Measurements from ENCODE around the gene TOLLIP. TPM values are rescaled to one million over a fixed set of nuclear protein-coding genes. Genes with fewer than 3 reads are reported as not detected.

TOLLIP gene
- total RNA-seq, 1 donor from 2014 or later = 71.1 TPM

- intact Hi-C loops (cut with DNase I) = no loop called here
- no peak overlapping the region for H3K4me3 ChIP-seq
- no peaks in the 10 kb centered on the region for H3K9me3 ChIP-seq
- no peak overlapping the region for H3K27ac ChIP-seq
- no peak for TF ChIP-seq CTCF (IDR thresholded peaks at IDR 0.05)
- no peak for ATAC-seq
- H3K36me3 ChIP-seq = peaks cover 80% of the 10 kb centered on the region
- H3K27me3 ChIP-seq = no peaks in the 10 kb centered on the region
- no peaks in the 10 kb centered on the region for H3K4me1 ChIP-seq
- DNase-seq = peak; percentile 50
Measured at GRCh38 chr11:1288426-1289151, 20.8 kb downstream of the TOLLIP start.

- Histone ChIP-seq H3K9me3 (no peaks in the 10 kb centered on the region), H3K4me3 (no peak overlapping the region), H3K27ac (no peak overlapping the region), H3K27me3 (no peaks in the 10 kb centered on the region), H3K4me1 (no peaks in the 10 kb centered on the region), H3K36me3 (peaks cover 80% of the 10 kb centered on the region)
- intact Hi-C loops (cut with DNase I) = no loop called here
- ATAC-seq (no peak), DNase-seq (no peak)
- TF ChIP-seq CTCF (IDR thresholded peaks at IDR 0.05) = no peak
Measured at GRCh38 chr11:1287928-1288327, 21.5 kb downstream of the TOLLIP start.

- ATAC-seq (no peak), DNase-seq (no peak)
- Histone ChIP-seq H3K4me1 (peaks cover 8% of the 10 kb centered on the region), H3K9me3 (no peaks in the 10 kb centered on the region), H3K27me3 (no peaks in the 10 kb centered on the region), H3K36me3 (peaks cover 90% of the 10 kb centered on the region), H3K4me3 (no peak overlapping the region), H3K27ac (no peak overlapping the region)
- intact Hi-C loops (cut with DNase I) = no loop called here
- TF ChIP-seq CTCF (IDR thresholded peaks at IDR 0.05) = no peak
Measured at GRCh38 chr11:1285876-1286275, 23.6 kb downstream of the TOLLIP start.

- Histone ChIP-seq H3K27ac (no peak overlapping the region), H3K4me3 (no peak overlapping the region), H3K36me3 (peaks cover 90% of the 10 kb centered on the region), H3K4me1 (peaks cover 8% of the 10 kb centered on the region), H3K27me3 (no peaks in the 10 kb centered on the region), H3K9me3 (no peaks in the 10 kb centered on the region)
- no peak for TF ChIP-seq CTCF (IDR thresholded peaks at IDR 0.05)
- ATAC-seq (no peak), DNase-seq (no peak)
- intact Hi-C loops (cut with DNase I) = no loop called here
Measured at GRCh38 chr11:1285316-1285744, 24.1 kb downstream of the TOLLIP start.

- no peak for DNase-seq
- H3K4me1 ChIP-seq = peaks cover 8% of the 10 kb centered on the region
- H3K4me3 ChIP-seq = no peak overlapping the region
- peaks cover 88% of the 10 kb centered on the region for H3K36me3 ChIP-seq
- no peak for TF ChIP-seq CTCF (IDR thresholded peaks at IDR 0.05)
- ATAC-seq = no peak
- intact Hi-C loops (cut with DNase I) = no loop called here
- H3K27me3 ChIP-seq = no peaks in the 10 kb centered on the region
- no peaks in the 10 kb centered on the region for H3K9me3 ChIP-seq
- no peak overlapping the region for H3K27ac ChIP-seq
Measured at GRCh38 chr11:1283906-1284305, 25.5 kb downstream of the TOLLIP start.

Data from upper lobe of right lung (tissue), 1 donor.